ENCODE measurements around the gene TIAM2. TPM values are rescaled to one million over a fixed set of nuclear protein-coding genes. Genes with fewer than 3 reads are reported as not detected.
A peak's percentile ranks its signal among the peaks of the same experiment; 100 is the strongest.
"Not testable (repeated sequence)": the region's sequence is repeated elsewhere in the genome, so short reads cannot be mapped to it uniquely, and the experiment has no call there.

Gene TIAM2
- total RNA-seq, 1 donor from 2014 or later = 18.1 TPM

DNA sequence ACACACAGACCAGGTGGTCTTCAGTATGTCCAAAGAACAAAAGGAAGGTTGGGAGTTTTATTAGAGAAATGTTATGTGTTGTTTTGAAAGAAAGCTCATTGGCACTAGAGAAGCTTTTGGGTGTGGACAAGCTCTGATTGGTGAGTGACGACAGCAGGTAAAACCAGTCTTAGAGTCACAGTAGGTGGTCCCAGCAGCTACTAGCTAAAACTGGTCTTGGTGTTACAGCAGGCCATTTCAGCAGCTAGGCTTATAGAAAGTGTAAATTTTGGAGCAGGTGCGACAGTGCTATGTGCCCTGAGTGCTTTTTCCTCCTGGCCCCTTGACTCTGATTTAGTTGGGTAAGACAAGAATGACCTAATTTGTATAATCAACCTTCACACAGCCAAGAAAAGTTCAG, 272.3 kb downstream of the TIAM2 start:
- no peaks in the 10 kb centered on the region for H3K27me3 Mint-ChIP-seq (ENCODE audit: low read depth)
- H3K9me3 Mint-ChIP-seq = no peaks in the 10 kb centered on the region
- H3K27ac Mint-ChIP-seq = no peak overlapping the region
- H3K4me1 Mint-ChIP-seq = peaks cover 5% of the 10 kb centered on the region
- TF ChIP-seq, protein P1, sequence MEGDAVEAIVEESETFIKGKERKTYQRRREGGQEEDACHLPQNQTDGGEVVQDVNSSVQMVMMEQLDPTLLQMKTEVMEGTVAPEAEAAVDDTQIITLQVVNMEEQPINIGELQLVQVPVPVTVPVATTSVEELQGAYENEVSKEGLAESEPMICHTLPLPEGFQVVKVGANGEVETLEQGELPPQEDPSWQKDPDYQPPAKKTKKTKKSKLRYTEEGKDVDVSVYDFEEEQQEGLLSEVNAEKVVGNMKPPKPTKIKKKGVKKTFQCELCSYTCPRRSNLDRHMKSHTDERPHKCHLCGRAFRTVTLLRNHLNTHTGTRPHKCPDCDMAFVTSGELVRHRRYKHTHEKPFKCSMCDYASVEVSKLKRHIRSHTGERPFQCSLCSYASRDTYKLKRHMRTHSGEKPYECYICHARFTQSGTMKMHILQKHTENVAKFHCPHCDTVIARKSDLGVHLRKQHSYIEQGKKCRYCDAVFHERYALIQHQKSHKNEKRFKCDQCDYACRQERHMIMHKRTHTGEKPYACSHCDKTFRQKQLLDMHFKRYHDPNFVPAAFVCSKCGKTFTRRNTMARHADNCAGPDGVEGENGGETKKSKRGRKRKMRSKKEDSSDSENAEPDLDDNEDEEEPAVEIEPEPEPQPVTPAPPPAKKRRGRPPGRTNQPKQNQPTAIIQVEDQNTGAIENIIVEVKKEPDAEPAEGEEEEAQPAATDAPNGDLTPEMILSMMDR (IDR thresholded peaks at IDR 0.05; ENCODE audit: unreplicated experiment) = no peak
- peaks cover 12% of the 10 kb centered on the region for H3K36me3 Mint-ChIP-seq
- DNase-seq (ENCODE audit: low spot score in 2 of 2, unreplicated experiment in 2 of 2) = no peak
- H3K4me3 Mint-ChIP-seq = no peak overlapping the region

DNA sequence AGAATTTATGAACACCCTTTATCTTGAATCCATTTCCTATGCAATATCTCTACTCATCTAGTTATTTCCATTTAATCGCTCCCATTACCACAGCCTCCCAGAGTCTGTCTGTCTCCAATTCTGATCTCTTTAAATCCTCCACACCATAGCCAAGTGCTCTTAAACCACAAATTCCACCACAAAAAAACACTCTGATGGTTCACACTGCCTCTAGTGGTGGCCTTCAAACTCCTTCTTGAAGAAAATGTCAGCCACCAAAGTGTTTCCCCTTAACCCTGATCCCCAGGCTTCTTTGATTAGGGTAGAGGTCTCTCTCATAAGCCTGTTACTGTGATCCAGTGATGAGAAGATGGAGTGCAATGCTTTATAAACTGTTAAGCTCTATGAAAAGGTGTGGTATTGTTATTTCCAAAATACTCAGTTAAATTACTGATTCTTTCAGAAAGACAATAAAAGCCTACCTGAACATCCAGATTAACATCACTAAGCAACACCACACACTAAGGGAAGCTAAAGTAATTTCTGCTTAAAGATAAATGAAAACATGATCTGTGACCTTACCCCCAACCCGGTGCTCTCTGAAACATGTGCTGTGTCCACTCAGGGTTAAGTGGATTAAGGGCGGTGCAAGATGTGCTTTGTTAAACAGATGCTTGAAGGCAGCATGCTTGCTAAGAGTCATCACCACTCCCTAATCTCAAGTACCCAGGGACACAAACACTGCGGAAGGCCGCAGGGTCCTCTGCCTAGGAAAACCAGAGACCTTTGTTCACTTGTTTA, 273.2 kb downstream of the TIAM2 start:
- not testable (repeated sequence) for H3K4me1 Mint-ChIP-seq; H3K27me3 Mint-ChIP-seq (ENCODE audit: low read depth); H3K9me3 Mint-ChIP-seq; H3K4me3 Mint-ChIP-seq; H3K27ac Mint-ChIP-seq; DNase-seq (ENCODE audit: low spot score in 2 of 2, unreplicated experiment in 2 of 2)
- H3K36me3 Mint-ChIP-seq = peaks cover 12% of the 10 kb centered on the region

DNA sequence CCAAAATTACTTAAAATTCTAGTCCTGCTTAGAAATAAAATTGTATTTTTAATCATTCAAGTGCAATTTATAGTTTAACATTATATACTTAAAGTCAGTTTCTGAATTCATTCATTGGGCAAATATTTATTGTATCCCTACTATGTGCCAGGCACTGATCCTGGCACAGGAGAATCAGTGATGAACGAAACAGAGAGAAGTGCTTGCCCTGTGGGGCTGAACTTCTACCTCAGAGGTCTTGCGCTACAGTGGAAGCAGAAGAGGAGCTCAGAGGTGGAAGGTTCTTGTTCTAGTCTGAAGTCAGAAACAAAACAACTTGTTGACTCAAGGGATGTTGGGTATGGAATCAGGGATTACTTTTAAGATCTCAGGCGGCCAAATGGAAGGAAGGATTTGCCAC, 274.6 kb downstream of the TIAM2 start:
- DNase-seq (ENCODE audit: low spot score in 2 of 2, unreplicated experiment in 2 of 2) = no peak
- no peak overlapping the region for H3K27ac Mint-ChIP-seq
- no peaks in the 10 kb centered on the region for H3K27me3 Mint-ChIP-seq (ENCODE audit: low read depth)
- H3K36me3 Mint-ChIP-seq = peaks cover 12% of the 10 kb centered on the region
- H3K9me3 Mint-ChIP-seq = no peaks in the 10 kb centered on the region
- H3K4me3 Mint-ChIP-seq = no peak overlapping the region
- H3K4me1 Mint-ChIP-seq = peaks cover 11% of the 10 kb centered on the region
- TF ChIP-seq, protein P1 (IDR thresholded peaks at IDR 0.05; ENCODE audit: unreplicated experiment) = no peak

DNA sequence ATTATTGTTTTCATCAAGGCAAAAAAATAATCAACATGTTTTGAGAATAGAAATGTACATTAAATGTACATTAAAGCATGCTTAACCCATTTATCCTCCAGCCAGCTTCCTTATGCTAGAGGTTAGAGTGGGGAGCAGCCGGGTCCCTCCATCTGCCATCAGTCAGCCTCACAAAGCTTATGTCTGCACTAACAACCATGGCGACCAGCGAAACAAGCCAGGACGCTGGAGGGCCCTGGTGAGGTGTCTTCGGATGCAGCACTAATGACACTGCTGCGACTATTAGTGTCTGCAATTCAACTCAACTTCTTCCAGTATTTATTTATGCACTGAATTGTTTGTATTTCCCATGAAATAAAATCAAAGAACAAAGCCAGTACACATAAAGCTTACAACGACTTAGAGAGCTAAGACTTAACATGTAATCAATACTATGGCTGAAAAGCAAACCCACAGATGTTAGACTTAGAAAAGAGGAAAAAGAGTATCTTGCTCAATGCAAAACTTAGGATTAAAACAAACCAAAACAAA, 275.5 kb downstream of the TIAM2 start:
- H3K27ac Mint-ChIP-seq = no peak overlapping the region
- peaks cover 16% of the 10 kb centered on the region for H3K36me3 Mint-ChIP-seq
- no peak overlapping the region for H3K4me3 Mint-ChIP-seq
- TF ChIP-seq, protein P1 (IDR thresholded peaks at IDR 0.05; ENCODE audit: unreplicated experiment) = no peak
- H3K4me1 Mint-ChIP-seq = peaks cover 11% of the 10 kb centered on the region
- no peaks in the 10 kb centered on the region for H3K9me3 Mint-ChIP-seq
- DNase-seq (ENCODE audit: low spot score in 2 of 2, unreplicated experiment in 2 of 2) = no peak
- no peaks in the 10 kb centered on the region for H3K27me3 Mint-ChIP-seq (ENCODE audit: low read depth)

DNA sequence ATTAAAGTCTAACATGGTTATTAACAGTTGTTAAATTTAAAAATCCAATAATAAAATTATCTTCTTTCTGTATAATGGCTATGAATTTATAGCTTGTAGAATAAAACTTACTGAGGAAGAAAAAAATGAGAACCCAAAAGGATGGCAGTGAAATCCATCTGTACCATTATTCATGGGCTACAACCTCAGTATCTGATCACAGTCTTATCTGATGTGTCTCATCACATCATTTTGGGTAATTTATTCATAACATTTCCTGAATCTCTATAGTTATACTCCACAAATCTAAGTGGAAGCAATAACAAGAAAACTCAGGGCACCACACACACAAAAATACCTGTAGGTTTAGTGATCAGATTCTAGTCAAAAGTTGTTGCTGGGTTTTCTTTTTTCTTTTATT, 276.0 kb downstream of the TIAM2 start:
- no peak for DNase-seq (ENCODE audit: low spot score in 2 of 2, unreplicated experiment in 2 of 2)
- TF ChIP-seq, protein P1 (IDR thresholded peaks at IDR 0.05; ENCODE audit: unreplicated experiment) = no peak
- H3K36me3 Mint-ChIP-seq = peaks cover 11% of the 10 kb centered on the region
- H3K27me3 Mint-ChIP-seq (ENCODE audit: low read depth) = no peaks in the 10 kb centered on the region
- H3K9me3 Mint-ChIP-seq = no peaks in the 10 kb centered on the region
- peaks cover 16% of the 10 kb centered on the region for H3K4me1 Mint-ChIP-seq
- no peak overlapping the region for H3K27ac Mint-ChIP-seq
- H3K4me3 Mint-ChIP-seq = no peak overlapping the region

DNA sequence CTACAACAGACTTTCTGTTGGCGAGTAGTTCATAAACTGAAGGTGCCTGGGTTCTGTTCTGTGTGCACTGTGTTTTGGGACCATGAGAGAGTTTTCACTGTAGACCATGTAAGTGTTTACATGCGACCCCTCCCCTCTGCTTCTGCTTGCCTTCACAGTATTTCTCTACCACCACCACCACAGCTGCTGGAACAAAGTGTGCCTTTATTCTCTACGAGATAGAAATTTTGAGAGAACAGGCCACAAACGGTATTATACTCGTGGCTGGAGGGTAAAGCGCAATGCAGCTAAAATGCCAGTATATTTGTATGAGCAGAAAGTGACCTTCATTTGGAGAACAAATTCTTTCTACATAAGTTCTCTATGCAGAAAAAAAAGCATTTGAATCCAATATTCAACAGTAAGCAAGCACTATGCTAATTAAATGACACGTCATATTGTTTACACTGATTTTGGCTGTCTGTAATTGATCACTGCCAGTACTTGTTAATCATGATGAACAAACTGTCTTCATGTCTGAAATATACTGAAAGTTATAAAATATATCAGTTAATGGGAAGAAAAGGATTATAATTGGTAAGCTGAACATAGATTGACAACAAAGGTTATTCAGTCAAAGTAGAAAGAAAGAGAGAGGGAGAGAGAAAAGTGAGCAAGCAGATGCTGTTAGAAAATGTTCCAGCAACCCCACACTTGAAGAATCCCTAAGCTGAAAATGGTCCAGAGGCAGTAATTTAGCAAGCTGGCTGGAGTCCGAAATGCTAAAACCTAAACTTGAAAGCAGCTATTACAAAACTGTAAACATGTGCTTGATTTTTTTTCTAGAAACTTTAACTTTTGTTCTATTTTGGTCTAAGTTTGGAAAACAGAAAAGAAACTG, 277.5 kb downstream of the TIAM2 start:
- H3K36me3 Mint-ChIP-seq = peaks cover 4% of the 10 kb centered on the region
- no peaks in the 10 kb centered on the region for H3K27me3 Mint-ChIP-seq (ENCODE audit: low read depth)
- TF ChIP-seq, protein P1 (IDR thresholded peaks at IDR 0.05; ENCODE audit: unreplicated experiment) = no peak
- H3K4me3 Mint-ChIP-seq = no peak overlapping the region
- peak overlapping the region; percentile 67 for H3K27ac Mint-ChIP-seq
- H3K9me3 Mint-ChIP-seq = no peaks in the 10 kb centered on the region
- DNase-seq (ENCODE audit: low spot score in 2 of 2, unreplicated experiment in 2 of 2) = no peak
- peaks cover 18% of the 10 kb centered on the region for H3K4me1 Mint-ChIP-seq

Measured in mesothelial cell of epicardium (in vitro differentiated cells).